Left ventricle myocardium superior (tissue), 1 donor: ENCODE measurements around the gene AFDN. TPM values are rescaled to one million over a fixed set of nuclear protein-coding genes. Genes with fewer than 3 reads are reported as not detected.
"Not testable (repeated sequence)": the region's sequence is repeated elsewhere in the genome, so short reads cannot be mapped to it uniquely, and the experiment has no call there.

Source experiments
- ATAC-seq: fragments of 200-7000 bp; cut with Tn5 transposase; one replicate; pipeline ENCODE4 v1.9.1; 2020; ENCODE audit warnings: mild to moderate bottlenecking, moderate library complexity
- DNase-seq: peaks from one replicate; pipeline ENCODE4 v3.0.0-alpha.2; 2020
- intact Hi-C: fragments of 100-400 bp; cut with micrococcal nuclease; formaldehyde crosslinking; loops from one replicate; pipeline ENCODE4 v1.11.0; 2022
- total RNA-seq: library from RNA; stranded (reverse); fragmentation: NEBNext Ultra II Directional; extraction: Animal tissue kit (Norgen Biotek cat#: 25700); gene quantifications from one replicate; pipeline ENCODE4 v1.2.1, GENCODE V29; 2021
- donor health status: DM: no; HTN: yes; CAD: no; lungs with severe emphysema.

AFDN gene
- total RNA-seq, 1 donor from 2014 or later, result 52.6 TPM

- intact Hi-C loops, result no loop called here
- peak; percentile 77 for ATAC-seq
- no peak for DNase-seq
Observed at GRCh38 chr6:167956983-167957492, 130.3 kb downstream of the AFDN start.

GRCh38 chr6:167957626-167958025 is 130.9 kb downstream of the AFDN start:
- intact Hi-C loops, result no loop called here
- DNase-seq (no peak), ATAC-seq (no peak)

- intact Hi-C loops, result no loop called here
- ATAC-seq (no peak), DNase-seq (no peak)
Observed at GRCh38 chr6:167960579-167960978, 133.9 kb downstream of the AFDN start.

GRCh38 chr6:167962711-167963110 is 136.0 kb downstream of the AFDN start:
- ATAC-seq (peak; percentile 44), DNase-seq (no peak)
- intact Hi-C loops, result no loop called here

- ATAC-seq, result no peak
- no peak for DNase-seq
- intact Hi-C loops, result no loop called here
Observed at GRCh38 chr6:167963589-167964057, 136.9 kb downstream of the AFDN start.

- intact Hi-C loops, result no loop called here
- peak; percentile 37 for ATAC-seq
Observed at GRCh38 chr6:167965592-167966539, 139.2 kb downstream of the AFDN start.

GRCh38 chr6:167966540-167966905 is 139.8 kb downstream of the AFDN start:
- no peak for DNase-seq
- intact Hi-C loops, result no loop called here
- peak; percentile 26 for ATAC-seq

More at GRCh38 chr6:167965592-167966539, 139.2 kb downstream of the AFDN start:
- DNase-seq, result no peak

DNA sequence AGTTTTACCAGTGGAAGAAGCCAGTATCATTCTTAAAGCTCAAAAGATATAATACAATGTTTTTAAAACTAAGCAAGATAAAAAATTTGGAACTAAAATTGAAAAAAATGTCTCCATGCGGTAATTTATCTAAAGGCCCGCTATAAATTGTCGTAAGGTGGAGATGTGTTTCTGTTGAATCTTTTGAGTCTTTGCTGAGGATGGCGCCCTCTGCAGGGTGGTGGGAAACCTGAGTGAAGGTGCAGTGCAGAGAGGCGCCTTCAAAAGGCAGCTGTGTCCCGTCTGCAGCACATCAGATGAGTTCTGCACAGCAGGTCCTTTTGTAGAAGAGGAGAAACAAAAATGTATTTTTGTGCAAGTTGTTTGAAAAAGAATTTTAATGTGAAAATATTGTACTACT is 141.4 kb downstream of the AFDN start:
- no peak for DNase-seq
- no peak for ATAC-seq
- intact Hi-C loops, result no loop called here

- no peak for DNase-seq
Observed at GRCh38 chr6:167970230-167970629, 143.5 kb downstream of the AFDN start.

GRCh38 chr6:167972193-167972592 is 145.5 kb downstream of the AFDN start:
- DNase-seq (no peak), ATAC-seq (no peak)
- intact Hi-C loops, result no loop called here

More at GRCh38 chr6:167970230-167970629, 143.5 kb downstream of the AFDN start:
- ATAC-seq, result peak; percentile 64
- intact Hi-C loops, result no loop called here

- ATAC-seq (no peak), DNase-seq (no peak)
- intact Hi-C loops, result no loop called here
Observed at GRCh38 chr6:167973148-167973885, 146.6 kb downstream of the AFDN start.

DNA sequence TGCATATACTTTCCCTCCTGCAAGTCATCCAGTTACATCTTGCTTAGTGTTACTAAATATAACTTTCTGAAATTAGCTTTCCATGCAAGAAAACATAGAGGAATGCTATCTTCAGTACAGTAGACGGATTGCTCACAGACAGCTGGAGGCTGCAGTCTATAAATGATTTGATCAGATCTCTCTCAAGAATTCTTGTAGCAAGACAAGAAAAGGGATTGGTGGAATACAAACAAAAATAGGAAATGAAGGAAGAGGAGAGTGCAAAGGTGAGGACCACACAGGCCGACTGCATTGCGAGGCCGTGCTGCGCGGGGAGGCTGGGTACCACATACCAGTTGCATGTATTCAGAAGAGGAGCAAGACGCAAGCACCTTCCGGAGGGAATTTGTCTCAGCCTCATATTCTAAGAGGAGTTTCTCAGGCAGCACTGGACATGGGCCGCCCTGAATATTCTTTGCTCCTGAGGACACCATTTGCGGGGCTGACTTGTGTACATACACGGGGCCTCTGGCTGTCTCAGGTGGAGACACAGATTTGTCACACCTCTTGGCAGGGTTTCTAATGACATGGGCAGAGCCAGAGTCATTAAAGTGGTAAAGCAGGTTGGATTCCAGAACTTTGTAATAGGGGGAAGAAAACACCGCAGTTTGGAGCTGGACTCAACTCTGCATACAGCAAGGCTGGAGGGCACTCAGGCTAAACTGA is 148.1 kb downstream of the AFDN start:
- peak; percentile 19 for ATAC-seq
- DNase-seq, result no peak
- intact Hi-C loops, result no loop called here

- ATAC-seq (no peak), DNase-seq (no peak)
- intact Hi-C loops, result no loop called here
Observed at GRCh38 chr6:167975458-167975857, 148.7 kb downstream of the AFDN start.

DNA sequence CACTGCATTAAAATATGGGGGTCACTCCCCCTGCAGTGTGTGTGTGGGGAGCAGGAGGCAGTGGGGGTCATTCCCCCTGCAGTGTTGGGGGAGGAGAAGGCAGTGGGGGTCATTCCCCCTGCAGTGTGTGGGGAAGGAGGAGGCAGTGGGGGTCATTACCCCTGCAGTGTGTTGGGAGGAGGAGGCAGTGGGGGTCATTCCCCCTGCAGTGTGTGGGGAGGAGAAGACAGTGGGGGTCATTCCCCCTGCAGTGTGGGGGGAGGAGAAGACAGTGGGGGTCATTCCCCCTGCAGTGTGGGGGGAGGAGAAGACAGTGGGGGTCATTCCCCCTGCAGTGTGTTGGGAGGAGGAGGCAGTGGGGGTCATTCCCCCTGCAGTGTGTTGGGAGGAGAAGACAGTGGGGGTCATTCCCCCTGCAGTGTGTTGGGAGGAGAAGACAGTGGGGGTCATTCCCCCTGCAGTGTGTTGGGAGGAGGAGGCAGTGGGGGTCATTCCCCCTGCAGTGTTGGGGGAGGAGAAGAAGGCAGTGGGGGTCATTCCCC is 149.5 kb downstream of the AFDN start:
- intact Hi-C loops, DNase-seq, ATAC-seq: not testable (repeated sequence)

- intact Hi-C loops, result no loop called here
- no peak for ATAC-seq
- no peak for DNase-seq
Observed at GRCh38 chr6:167976708-167977107, 150.0 kb downstream of the AFDN start.

DNA sequence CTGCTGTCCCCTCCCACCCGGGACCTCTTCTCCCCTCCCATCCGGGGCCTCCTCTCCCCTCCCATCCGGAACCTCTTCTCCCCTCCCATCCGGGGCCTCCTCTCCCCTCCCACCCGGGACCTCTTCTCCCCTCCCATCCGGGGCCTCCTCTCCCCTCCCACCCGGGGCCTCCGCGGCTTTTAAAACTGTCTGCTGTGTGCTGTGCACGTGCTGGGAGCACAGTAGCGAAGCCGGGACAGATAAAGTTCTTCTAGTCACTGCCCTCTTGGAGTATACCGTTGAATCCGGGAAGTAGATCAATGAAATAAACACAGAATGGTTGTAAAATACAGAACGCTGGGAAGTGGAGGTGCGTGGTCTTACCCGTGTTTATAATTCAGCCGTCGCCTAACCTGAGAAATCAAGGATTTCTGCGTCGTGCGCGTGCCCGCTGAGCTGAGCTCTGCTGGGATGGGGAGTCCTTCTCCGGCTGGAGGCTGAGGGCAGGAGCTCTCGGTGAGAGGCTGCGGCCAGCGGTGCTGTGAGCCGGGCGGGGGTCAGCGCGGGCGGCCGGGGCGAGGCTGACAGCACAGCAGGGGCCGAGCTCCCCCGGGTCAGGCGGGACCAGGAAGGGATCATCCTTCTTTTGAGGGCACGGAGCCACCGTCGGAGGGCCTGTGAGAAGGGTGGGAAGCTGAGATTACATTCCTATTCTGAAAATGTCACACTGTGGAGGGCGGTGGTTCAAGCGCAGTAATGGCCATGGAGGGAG is 151.2 kb downstream of the AFDN start:
- DNase-seq (no peak), ATAC-seq (no peak)
- intact Hi-C loops, result no loop called here

GRCh38 chr6:167978607-167979006 is 151.9 kb downstream of the AFDN start:
- no peak for DNase-seq
- intact Hi-C loops, result no loop called here
- ATAC-seq, result no peak

GRCh38 chr6:167979436-167980139 is 152.9 kb downstream of the AFDN start:
- intact Hi-C loops, result no loop called here
- ATAC-seq (no peak), DNase-seq (no peak)
